MM.1S (cell line): ENCODE data around the gene LTN1.

Experiments used
- DNase-seq: peaks from one replicate; pipeline ENCODE4 v3.0.0-alpha.2; 2015
- H2AFZ ChIP-seq: fragments of 300-600 bp; sonication (generic); 2 replicates; pipeline ENCODE4 v1.6.0; 2016; ENCODE audit warnings: antibody characterized with exemption, low read length
- H3F3A ChIP-seq: fragments of 300-600 bp; sonication (generic); 2 replicates; pipeline ENCODE4 v1.6.1; 2016; ENCODE audit warnings: mild to moderate bottlenecking, antibody characterized with exemption, low read length, moderate library complexity, mixed read lengths; ENCODE audit not compliant: insufficient read depth
- H3K27ac ChIP-seq: fragments of 300-600 bp; sonication (generic); 2 replicates; pipeline ENCODE4 v1.5.1; 2016; ENCODE audit warnings: mild to moderate bottlenecking, low read length
- H3K27me3 ChIP-seq: fragments of 300-600 bp; sonication (generic); replicated peaks from 2 replicates; pipeline ENCODE4 v1.6.0; 2016; ENCODE audit warnings: low read length; ENCODE audit not compliant: insufficient read depth
- H3K36me3 ChIP-seq: fragments of 300-600 bp; sonication (generic); replicated peaks from 2 replicates; pipeline ENCODE4 v1.6.1; 2016; ENCODE audit warnings: mild to moderate bottlenecking, low read length, mixed read lengths; ENCODE audit not compliant: insufficient read depth
- H3K4me1 ChIP-seq: fragments of 300-600 bp; sonication (generic); 2 replicates; pipeline ENCODE4 v1.6.1; 2016; ENCODE audit warnings: low read length, mixed read lengths
- H3K4me2 ChIP-seq: fragments of 300-600 bp; sonication (generic); 2 replicates; pipeline ENCODE4 v1.6.0; 2016; ENCODE audit warnings: low read depth, low read length
- H3K4me3 ChIP-seq: fragments of 300-600 bp; sonication (generic); 2 replicates; pipeline ENCODE4 v1.5.1; 2016; ENCODE audit warnings: low read length, mixed read lengths
- H3K79me2 ChIP-seq: fragments of 300-600 bp; sonication (generic); 2 replicates; pipeline ENCODE4 v1.6.1; 2016; ENCODE audit warnings: mixed run types, low read length, mixed read lengths
- H3K9ac ChIP-seq: fragments of 300-600 bp; sonication (generic); 2 replicates; pipeline ENCODE4 v1.6.1; 2016; ENCODE audit warnings: low read length, mixed read lengths
- H3K9me2 ChIP-seq: fragments of 300-600 bp; sonication (generic); replicated peaks from 2 replicates; pipeline ENCODE4 v1.6.1; 2016; ENCODE audit warnings: mild to moderate bottlenecking, low read length, mixed read lengths; ENCODE audit not compliant: insufficient read depth
- H3K9me3 ChIP-seq: fragments of 300-600 bp; sonication (generic); replicated peaks from 2 replicates; pipeline ENCODE4 v1.6.1; 2016; ENCODE audit warnings: mild to moderate bottlenecking, low read length, mixed read lengths; ENCODE audit not compliant: insufficient read depth
- H4K20me1 ChIP-seq: fragments of 300-600 bp; sonication (generic); 2 replicates; pipeline ENCODE4 v1.6.1; 2016; ENCODE audit warnings: mild to moderate bottlenecking, low read length, moderate library complexity, mixed read lengths; ENCODE audit not compliant: insufficient read depth
- EZH2 ChIP-seq: fragments of 300-600 bp; sonication (generic); optimal IDR thresholded peaks from 2 replicates; pipeline ENCODE3; 2017; ENCODE audit warnings: low read depth, mild to moderate bottlenecking, antibody characterized with exemption, low read length, mixed read lengths
- EZH2phosphoT487 ChIP-seq: fragments of 300-600 bp; sonication (generic); IDR thresholded peaks from 2 replicates; pipeline ENCODE4 v1.6.1; 2018; ENCODE audit warnings: antibody characterized with exemption, low read length
- TF ChIP-seq, protein P1 (sequence below): fragments of 300-600 bp; sonication (generic); IDR thresholded peaks from 2 replicates; pipeline ENCODE4 v1.5.1; 2016; ENCODE audit warnings: antibody characterized with exemption, low read length, mixed read lengths

Gene LTN1

DNA sequence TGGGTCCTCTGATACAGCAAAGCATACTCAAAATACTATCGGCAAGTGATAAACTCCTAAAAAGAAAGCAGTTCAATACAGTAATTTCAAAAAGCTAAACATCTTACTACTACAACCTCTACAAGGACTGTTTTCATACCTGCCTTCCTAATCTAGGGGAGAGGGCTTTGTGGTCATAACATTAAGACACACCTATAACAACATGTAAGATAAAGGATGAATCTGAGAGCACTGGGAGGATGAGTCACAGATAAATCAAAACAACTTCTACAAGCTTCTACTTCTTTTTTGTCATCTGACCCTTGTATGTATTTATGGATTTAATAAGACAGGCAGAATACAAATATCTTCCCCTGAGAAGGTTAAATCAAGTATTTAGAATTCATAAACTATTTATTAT is 40.0 kb downstream of the LTN1 start:
- Histone ChIP-seq H3K27me3 (no peaks in the 10 kb centered on the region), H3K4me2 (no peak overlapping the region), H3K9ac (no peak overlapping the region), H3K4me1 (no peaks in the 10 kb centered on the region), H4K20me1 (no peaks in the 10 kb centered on the region), H2AFZ (no peak overlapping the region), H3K4me3 (no peak overlapping the region), H3K27ac (no peak overlapping the region), H3K9me3 (no peaks in the 10 kb centered on the region), H3F3A (no peaks in the 10 kb centered on the region), H3K36me3 (no peaks in the 10 kb centered on the region), H3K79me2 (no peaks in the 10 kb centered on the region), H3K9me2 (no peaks in the 10 kb centered on the region)
- TF ChIP-seq, protein P1, sequence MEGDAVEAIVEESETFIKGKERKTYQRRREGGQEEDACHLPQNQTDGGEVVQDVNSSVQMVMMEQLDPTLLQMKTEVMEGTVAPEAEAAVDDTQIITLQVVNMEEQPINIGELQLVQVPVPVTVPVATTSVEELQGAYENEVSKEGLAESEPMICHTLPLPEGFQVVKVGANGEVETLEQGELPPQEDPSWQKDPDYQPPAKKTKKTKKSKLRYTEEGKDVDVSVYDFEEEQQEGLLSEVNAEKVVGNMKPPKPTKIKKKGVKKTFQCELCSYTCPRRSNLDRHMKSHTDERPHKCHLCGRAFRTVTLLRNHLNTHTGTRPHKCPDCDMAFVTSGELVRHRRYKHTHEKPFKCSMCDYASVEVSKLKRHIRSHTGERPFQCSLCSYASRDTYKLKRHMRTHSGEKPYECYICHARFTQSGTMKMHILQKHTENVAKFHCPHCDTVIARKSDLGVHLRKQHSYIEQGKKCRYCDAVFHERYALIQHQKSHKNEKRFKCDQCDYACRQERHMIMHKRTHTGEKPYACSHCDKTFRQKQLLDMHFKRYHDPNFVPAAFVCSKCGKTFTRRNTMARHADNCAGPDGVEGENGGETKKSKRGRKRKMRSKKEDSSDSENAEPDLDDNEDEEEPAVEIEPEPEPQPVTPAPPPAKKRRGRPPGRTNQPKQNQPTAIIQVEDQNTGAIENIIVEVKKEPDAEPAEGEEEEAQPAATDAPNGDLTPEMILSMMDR = no peak
- TF ChIP-seq EZH2phosphoT487 (no peak), EZH2 (no peak)
- no peak for DNase-seq

DNA sequence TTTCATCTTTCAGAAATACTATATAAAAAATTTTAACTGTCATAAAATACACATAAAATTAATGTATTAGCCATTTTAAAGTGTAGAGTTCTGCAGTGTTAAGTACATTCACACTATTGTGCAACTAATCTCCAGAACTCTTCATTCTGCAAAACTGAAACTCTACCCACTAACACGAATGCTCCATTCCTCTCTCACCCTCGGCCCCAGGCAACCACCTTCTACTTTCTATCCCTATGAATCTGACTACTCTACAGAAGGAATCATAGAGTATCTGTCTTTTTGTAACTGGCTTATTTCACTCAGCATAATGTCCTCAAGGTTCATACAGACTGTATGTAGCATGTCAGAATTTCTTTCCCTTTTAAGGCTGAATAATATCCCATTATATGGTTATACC is 43.4 kb downstream of the LTN1 start:
- TF ChIP-seq EZH2phosphoT487 (no peak), EZH2 (no peak)
- TF ChIP-seq, protein P1 = no peak
- Histone ChIP-seq H3K27me3 (no peaks in the 10 kb centered on the region), H3K36me3 (peaks cover 3% of the 10 kb centered on the region; the same call in 1 of the 2 replicates), H3K9me3 (no peaks in the 10 kb centered on the region), H3F3A (no peaks in the 10 kb centered on the region), H3K4me1 (no peaks in the 10 kb centered on the region), H3K4me3 (no peak overlapping the region), H3K4me2 (no peak overlapping the region), H2AFZ (no peak overlapping the region), H3K9ac (no peak overlapping the region), H4K20me1 (no peaks in the 10 kb centered on the region), H3K79me2 (no peaks in the 10 kb centered on the region), H3K9me2 (no peaks in the 10 kb centered on the region), H3K27ac (no peak overlapping the region)
- DNase-seq = no peak

DNA sequence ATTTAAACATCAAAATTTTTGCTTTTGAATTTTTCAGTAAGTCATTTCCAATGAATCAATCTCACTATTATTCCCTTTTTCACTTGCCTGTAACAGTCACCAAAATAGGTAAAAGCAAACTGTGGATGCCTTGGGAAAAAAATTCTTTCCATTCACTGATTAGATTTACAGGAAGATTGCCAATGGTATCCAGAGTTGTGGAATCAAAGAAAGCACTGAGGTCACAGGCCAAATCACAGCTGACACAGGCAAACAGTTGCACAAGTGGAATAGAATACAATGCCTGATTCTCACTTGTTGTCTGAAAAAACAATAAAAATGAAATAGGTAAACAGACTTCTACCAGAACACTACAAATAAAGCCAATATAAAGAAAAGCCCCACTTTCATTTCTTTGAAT is 48.4 kb downstream of the LTN1 start:
- DNase-seq = no peak
- Histone ChIP-seq H2AFZ (no peak overlapping the region), H3K9me2 (no peaks in the 10 kb centered on the region), H3K4me2 (no peak overlapping the region), H4K20me1 (no peaks in the 10 kb centered on the region), H3K27ac (no peak overlapping the region), H3K4me3 (no peak overlapping the region), H3K4me1 (no peaks in the 10 kb centered on the region), H3K27me3 (no peaks in the 10 kb centered on the region), H3K9me3 (no peaks in the 10 kb centered on the region), H3K9ac (no peak overlapping the region), H3K79me2 (no peaks in the 10 kb centered on the region), H3F3A (no peaks in the 10 kb centered on the region), H3K36me3 (peaks cover 3% of the 10 kb centered on the region; the same call in 1 of the 2 replicates)
- TF ChIP-seq, protein P1 = no peak
- TF ChIP-seq EZH2 = no peak
- TF ChIP-seq EZH2phosphoT487 = no peak
